NOMO-1 (cell line): ENCODE results near the gene ZSWIM3.

Experiments used
- DNase-seq, 2 experiments: peaks; one replicate each; lab custom pipeline; 2025; ENCODE audit not compliant: unreplicated experiment in 2 of 2; lab: John Stamatoyannopoulos, UW

ZSWIM3 gene

DNA sequence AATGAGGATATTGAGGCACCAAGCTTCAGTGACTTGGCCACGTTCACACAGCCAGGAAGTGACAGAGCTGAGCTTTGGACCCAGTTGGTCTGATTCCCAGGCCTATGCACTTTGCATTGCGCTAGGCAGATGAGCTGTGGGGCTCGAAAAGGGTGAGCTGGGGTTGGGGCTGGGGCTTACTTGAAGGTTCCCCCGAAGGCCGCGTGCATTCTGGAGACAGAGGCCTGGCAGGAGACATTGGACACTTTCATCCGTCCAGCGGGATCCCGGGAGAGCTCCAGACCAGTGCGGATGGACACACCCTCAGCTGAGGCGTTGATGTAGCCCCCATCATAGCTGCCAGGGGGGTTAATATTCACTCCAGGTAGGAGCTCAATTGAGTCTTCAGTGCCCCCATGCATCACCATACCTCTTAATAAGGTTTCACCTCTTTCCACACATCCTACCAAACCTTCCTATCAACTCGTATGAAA, 52.0 kb downstream of the ZSWIM3 start:
- DNase-seq, result no peak

DNA sequence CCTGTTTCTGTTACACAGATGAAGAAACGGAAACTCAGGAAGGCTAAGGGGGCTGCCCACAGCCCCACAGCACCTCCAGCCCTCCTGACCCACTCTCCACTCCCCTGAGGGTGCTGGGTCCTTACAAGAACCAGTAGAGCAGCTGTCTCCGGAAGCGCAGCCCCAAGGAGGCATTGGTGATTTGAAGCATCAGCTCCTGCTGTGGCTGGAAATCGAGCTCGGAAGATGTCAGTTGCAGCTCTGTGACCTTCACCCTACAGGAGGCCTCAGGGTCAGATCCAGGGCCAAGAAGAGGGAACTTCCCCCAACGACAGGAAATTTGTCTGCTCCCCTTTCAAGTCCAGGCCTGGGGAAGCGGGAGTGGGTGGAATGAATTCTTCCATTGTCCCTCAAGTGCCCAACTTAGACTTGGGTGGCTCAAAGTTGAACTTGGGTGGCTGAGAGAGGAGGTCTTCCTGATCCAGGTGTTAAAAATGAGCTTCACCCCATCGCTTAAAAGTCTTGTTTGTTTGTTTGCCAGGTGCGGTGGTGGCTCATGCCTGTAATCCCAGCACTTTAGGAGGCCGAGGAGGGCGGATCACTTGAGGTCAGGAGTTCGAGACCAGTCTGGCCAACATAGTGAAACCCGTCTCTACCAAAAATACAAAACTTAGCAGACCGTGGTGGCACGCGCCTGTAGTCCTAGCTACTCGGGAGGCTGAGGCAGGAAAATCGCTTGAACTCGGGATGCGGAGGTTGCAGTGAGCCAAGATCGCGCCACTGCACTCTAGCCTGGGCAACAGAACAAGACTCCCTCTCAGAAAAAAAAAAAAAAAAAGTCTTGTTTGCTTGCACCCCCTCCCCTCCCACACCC, 52.6 kb downstream of the ZSWIM3 start:
- DNase-seq, result peak; percentile 6 to 26

DNA sequence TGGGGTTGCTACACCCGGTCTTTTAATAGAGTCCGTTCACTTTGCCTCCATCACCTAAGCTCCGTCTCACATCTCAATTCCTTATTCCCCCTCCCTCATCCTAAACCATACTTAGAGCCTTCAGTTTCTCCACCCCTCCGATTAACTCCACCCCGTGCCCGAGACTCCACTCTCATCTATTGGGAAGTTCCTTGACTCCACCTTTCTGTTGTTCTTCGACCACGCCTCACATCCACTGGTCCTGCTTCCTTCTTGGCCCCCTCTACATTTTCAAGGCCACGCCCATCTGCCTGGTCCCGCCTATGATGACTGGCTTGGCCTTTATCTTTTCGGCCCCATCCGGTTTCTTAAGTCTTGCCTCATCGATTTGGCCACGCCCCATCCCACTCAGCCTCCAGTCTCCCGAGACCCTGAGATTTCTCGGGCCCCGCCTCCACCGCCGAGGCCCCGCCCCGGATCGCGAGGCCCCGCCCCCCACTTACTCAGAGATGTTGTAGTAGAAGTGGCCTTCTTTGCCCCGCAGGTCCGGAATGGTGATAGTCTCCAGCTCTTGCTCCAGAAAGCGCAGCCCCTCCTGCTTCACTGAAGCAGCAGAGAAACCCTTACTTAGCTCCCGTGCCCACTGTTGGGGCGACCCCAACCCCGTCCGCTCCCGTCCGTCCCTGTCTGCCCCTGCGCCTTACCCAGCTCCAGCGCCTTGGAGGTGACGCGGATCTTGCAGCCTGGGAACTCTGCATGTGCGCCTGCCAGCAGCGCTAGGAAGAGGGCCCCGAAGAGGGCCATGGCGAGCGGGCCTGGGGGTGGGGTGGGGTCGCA, 53.5 kb downstream of the ZSWIM3 start:
- DNase-seq, result peak; percentile 99

DNA sequence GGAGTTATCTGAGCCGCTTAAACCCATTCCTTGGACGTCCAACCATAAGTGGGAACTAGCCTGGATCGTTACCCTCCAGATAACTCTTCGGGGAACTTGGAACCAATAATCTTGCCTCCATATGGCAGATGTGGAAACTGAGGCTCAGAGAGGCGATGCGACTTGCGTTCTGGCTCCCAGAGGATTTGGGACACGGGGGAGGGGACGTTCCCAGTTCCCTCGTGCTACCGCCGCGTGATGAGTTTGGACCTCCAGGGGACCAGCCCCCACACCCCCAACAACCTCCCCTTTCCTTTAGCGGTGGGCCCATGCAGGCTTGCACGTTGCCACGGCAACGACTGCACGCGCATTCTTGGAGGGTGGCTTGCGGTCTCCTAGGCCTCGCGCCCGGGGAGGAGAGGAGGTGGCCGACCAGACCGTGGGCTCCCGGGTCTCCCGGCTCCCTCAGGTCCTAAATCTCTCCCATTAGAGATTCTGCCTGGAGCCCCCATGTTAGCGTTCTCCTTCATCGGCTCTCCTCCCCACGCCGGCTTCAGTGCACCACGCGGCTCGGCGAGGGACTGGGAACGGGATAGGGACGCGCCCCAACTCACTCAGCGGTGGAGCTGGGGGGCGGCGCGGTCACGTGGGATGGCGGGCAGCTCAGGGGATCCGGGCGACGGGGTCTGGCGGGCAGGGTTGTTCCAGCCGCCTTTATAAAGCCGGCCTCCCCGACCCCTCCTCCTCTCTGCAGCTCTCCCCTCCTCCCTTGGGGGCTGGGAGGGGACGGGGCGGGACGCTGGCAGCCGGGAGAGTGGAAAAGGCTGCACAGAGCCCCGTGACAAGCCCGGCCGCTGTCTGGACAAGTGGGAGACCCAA, 54.3 kb downstream of the ZSWIM3 start, which contains the start of gene PLTP:
PLTP (minus strand) TSS at position 670 of the 858 bp plus-strand sequence. CDS start 703 bp downstream, outside the sequence.
- no peak for DNase-seq

GRCh38 chr20:45912344-45912682, 54.9 kb downstream of the ZSWIM3 start:
- no peak for DNase-seq

DNA sequence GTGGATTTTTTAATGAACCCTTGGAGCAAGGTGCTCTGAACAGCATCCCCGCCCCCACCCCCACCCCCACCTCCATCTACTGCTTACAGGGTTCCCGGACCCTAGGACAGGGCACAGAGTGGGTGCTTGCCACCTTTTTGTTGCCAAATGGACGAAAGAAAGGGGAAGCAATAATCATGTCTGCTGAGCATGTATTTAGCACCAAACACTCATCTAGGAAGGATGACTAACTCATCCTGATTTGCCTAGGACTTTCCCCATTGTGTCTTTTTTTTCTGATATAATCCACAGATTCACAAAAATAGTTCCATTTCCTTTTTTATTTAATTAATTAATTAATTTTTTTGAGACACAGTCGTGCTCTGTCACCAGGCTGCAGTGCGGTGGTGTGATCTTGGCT, 55.7 kb downstream of the ZSWIM3 start:
- DNase-seq, result peak; percentile 7 to 14

DNA sequence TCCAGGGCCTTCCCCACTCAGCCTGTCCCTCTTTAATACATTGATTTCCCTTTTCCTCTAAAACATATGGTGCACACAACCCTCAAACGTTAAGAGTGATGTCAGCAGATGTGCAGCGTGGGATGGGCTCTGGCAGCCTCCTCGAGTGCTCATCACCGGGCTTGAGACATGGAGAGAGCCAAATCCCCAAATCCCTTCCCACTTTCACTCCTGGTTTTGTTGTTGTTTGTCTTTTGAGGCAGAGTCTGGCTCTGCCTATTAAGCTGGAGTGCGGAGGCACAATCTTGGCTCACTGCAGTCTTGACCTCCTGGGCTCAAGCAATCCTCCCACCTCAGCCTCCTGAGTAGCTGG, 60.4 kb downstream of the ZSWIM3 start:
- no peak for DNase-seq

DNA sequence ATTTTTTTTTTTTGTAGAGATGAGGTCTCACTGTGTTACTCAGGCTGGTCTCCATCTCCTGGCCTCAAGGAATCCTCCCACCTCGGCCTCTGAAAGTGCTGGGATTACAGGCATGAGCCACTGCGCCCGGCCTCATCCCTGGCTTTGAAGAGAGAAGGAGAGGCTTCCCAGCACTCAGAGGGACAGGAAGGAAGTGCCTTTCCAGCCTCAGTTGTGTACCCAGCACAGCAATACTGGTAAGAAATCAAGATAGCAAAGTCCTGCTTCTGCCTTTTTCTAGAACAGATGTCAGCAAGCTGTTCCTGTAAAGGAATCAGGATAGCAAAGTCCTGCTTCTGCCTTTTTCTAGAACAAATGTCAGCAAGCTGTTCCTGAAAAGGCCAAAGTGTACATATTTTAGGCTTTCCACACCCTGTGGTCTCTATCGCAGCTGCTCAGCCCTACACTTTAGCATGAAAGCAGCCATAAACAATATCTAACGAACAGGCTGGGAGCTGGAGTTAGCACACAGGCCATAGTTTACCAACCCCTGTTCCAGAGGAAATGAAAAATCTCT, 60.8 kb downstream of the ZSWIM3 start:
- DNase-seq, result peak in 1 of 2 experiments; percentile 7

GRCh38 chr20:45918779-45919537, 61.5 kb downstream of the ZSWIM3 start:
- DNase-seq, result no peak

- no peak for DNase-seq
Measured at GRCh38 chr20:45919542-45920399, 62.4 kb downstream of the ZSWIM3 start.

DNA sequence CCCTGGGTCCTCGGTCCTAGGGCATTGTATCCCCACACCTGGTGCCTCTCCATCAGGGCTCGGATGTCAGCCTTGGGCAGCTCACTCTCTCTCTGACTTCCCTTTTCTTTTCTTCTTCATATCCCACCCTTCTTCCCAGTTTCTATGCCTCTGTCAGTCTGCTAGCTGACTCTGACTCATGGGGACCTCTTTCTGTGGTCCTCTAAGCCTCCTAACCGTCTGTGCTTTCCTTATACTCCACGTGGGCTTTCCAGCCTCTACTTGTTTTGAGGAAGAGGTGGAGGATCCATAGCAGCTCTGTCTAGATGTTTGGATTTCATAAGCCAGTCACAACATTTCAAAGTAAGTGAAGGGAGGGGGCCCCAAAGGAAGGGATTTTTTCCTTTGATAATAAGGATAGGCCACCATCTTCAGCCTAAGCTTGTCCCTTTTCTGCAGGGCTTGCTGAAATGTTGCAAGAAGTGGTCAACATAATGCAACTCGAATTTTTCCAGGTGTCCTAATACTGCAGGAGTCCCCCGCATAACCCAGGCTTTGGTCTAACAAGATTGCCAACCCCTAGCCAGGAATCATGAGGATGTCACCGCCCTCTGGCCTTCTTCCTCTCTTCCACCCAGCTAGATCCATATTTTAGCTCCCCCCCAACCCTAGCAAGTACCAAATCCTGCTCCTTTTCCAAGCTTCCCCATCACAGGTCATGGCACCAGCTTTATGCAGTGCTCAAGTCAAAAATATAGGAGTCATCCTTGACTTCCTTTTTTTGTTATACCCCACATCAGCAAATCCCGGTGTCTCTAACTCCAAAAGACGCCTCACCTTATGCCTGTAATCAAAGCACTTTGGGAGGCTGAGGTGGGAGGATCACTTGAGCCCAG, 63.3 kb downstream of the ZSWIM3 start:
- peak in 1 of 2 experiments; percentile 10 for DNase-seq

DNA sequence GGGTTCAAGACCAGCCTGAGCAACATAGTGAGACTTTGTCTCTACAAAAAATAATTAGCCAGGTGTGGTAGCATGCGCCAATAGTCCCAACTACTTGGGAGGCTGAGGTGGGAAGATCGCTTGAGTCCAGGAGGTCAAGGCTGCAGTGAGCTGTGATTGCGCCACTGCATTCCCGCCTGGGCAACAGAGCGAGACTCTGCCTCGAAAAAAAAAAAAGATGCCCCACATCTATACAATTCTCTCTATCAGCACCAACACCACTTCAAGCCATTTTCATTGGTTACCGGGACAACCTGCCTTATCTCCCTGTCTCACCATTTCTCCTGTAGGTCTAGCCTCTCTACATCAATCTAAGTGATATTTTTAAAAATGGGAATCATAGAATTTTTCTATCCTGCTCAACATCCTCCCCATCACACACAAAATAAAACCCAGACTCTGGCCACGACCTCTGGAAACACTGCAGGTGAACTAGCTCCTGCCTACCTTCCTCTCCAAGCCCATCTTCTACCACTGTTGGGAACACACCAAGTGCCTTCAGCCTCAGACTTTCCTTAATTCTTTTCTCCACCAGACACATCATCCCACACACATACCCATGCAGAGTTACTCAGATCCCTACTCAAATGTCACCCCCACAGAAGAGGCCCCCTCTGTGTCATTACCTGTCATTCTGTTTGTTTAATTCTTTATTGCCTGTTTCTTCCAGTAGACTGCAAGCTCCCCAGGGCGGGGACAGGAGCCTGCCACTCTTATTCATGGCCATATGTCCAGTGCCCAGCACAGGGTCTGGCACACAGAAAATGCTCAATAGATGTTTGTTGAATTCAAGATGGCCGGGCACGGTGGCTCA, 64.1 kb downstream of the ZSWIM3 start:
- no peak for DNase-seq

DNA sequence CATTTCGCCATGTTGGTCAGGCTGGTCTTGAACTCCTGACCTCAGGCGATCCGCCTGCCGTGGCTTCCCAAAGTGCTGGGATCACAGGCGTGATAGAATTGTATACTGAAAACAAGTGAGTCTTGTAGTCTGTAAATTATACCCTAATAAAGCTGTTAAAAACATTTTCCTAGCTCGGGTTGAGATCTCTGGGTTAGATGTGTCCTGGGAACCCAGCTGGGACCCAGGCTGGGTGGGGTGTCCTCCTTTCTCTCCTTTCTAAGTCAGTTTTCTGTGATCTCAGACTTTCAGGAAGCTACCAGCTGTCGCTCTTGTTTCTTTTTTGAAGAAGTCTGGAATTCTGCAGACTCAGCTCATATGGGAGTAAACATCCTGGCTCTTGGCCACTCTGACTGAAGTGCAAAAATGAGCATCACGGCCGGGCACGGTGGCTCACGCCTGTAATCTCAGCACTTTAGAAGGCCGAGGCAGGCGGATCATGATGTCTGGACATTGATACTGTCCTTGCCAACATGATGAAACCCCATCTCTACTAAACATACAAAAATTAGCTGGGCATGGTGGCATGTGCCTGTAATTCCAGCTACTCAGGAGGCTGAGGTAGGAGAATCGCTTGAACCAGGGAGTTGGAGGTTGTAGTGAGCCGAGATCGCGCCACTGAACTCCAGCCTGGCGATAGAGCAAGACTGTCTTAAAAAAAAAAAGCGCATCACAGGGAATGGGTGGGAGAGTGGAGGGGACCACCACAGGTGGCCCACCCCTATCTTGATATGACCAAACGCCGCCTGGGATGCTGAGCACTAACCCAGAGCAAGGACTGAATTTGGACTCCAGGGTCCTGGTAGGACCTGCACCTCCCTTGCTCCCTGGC, 67.2 kb downstream of the ZSWIM3 start:
- DNase-seq, result no peak

GRCh38 chr20:45925821-45926506, 68.5 kb downstream of the ZSWIM3 start:
- DNase-seq, result no peak

DNA sequence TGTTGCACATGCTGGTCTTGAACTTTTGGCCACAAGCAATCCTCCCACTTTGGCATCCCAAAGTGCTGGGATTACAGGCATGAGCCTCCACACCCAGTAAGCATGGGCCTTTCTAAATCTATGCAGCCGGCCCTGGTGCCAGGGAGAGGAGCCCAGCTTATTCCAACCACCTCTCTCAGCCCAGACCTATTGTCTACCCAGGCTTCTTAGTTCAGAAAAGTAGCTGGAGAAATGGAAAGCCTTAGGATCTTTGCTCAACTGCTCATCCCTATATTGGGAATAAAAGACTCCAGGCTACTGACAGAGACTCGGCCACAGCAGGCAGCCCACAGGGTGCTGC, 69.3 kb downstream of the ZSWIM3 start:
- DNase-seq, result no peak
